ENCODE results near the gene FBXO2.

DNA sequence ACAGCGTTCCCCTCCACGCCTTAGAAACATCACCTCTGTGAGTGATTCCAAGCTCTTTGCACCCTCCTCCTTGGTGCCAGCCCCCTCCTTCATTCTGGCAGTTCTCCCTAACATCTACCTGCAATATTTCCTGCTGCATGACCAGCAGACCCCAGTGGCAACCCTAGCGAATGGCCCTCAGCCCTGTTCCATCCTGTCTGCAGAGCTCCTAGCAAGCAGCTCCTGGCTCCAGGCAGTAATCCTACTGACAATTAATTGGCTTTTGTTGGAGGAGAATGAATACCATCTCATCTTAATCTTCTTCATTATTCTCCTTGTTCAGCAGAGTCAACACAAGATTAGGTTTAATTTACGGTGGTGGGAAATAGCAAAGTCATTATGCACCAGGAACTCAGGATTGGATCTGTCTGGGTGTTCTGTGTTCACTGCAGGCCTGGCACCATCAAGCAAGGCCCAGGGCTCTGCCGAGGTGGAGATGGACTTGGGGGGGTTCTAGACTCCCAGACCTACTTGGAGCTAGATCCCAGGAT, 12.4 kb downstream of the FBXO2 start:
- TF ChIP-seq, protein P1, sequence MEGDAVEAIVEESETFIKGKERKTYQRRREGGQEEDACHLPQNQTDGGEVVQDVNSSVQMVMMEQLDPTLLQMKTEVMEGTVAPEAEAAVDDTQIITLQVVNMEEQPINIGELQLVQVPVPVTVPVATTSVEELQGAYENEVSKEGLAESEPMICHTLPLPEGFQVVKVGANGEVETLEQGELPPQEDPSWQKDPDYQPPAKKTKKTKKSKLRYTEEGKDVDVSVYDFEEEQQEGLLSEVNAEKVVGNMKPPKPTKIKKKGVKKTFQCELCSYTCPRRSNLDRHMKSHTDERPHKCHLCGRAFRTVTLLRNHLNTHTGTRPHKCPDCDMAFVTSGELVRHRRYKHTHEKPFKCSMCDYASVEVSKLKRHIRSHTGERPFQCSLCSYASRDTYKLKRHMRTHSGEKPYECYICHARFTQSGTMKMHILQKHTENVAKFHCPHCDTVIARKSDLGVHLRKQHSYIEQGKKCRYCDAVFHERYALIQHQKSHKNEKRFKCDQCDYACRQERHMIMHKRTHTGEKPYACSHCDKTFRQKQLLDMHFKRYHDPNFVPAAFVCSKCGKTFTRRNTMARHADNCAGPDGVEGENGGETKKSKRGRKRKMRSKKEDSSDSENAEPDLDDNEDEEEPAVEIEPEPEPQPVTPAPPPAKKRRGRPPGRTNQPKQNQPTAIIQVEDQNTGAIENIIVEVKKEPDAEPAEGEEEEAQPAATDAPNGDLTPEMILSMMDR (IDR thresholded peaks at IDR 0.05), result no peak
- TF ChIP-seq POLR2A (IDR thresholded peaks at IDR 0.05), result no peak

All from suprapubic skin (tissue), 3 donors.